Calu3 (cell line): Measurements from ENCODE around the gene KIF6. TPM values are rescaled to one million over a fixed set of nuclear protein-coding genes. Genes with fewer than 3 reads are reported as not detected.

Experiments
- BruUV-seq: library from RNA; stranded (reverse); fragments of 400-500 nt; replicated peaks from 2 replicates; lab custom pipeline; 2021; lab: Mats Ljungman, UMichigan
- CTCF ChIA-PET: fragments of 300-600 bp; sonication (Branson Sonifier 250); formaldehyde crosslinking; loops from one replicate; lab custom pipeline; 2022; ENCODE audit warnings: antibody characterized with exemption; lab: Charles Lee
- DNase-seq: peaks from one replicate; pipeline ENCODE4 v3.0.0; 2022
- H3K27ac Mint-ChIP-seq: one replicate; pipeline ENCODE4 v1.8.0; 2022; ENCODE audit warnings: mixed read lengths; ENCODE audit not compliant: unreplicated experiment
- H3K27me3 Mint-ChIP-seq: one replicate; pipeline ENCODE4 v1.8.0; 2022; ENCODE audit warnings: mixed read lengths; ENCODE audit not compliant: unreplicated experiment
- H3K36me3 Mint-ChIP-seq: one replicate; pipeline ENCODE4 v1.8.0; 2022; ENCODE audit warnings: mild to moderate bottlenecking, moderate library complexity, mixed read lengths; ENCODE audit not compliant: insufficient read depth, unreplicated experiment
- H3K4me1 Mint-ChIP-seq: one replicate; pipeline ENCODE4 v1.8.0; 2022; ENCODE audit warnings: mild to moderate bottlenecking, low read depth, mixed read lengths; ENCODE audit not compliant: unreplicated experiment
- H3K4me3 Mint-ChIP-seq: one replicate; pipeline ENCODE4 v1.8.0; 2022; ENCODE audit warnings: mild to moderate bottlenecking, low read depth, moderate library complexity, mixed read lengths; ENCODE audit not compliant: unreplicated experiment
- H3K9me3 Mint-ChIP-seq: one replicate; pipeline ENCODE4 v1.8.0; 2022; ENCODE audit warnings: low read depth, mixed read lengths; ENCODE audit not compliant: unreplicated experiment
- intact Hi-C: fragments of 100-400 bp; cut with micrococcal nuclease; formaldehyde crosslinking; loops from one replicate; pipeline ENCODE4 v1.10.0; 2022; ENCODE audit not compliant: unreplicated experiment
- total RNA-seq: library from RNA; stranded (reverse); gene quantifications from 2 replicates; pipeline ENCODE4 v1.2.3, GENCODE V29; 2022
- TF ChIP-seq, protein P1 (sequence below): fragments of 200-600 bp; IDR thresholded peaks from one replicate; pipeline ENCODE4 v1.8.0; 2022; ENCODE audit warnings: antibody characterized with exemption; ENCODE audit not compliant: unreplicated experiment

Gene KIF6
- total RNA-seq, 1 experiment from 2014 or later: 0.45 TPM

GRCh38 chr6:39320363-39320984 lies 404.7 kb downstream of the KIF6 start:
- no peaks in the 10 kb centered on the region for H3K4me1 Mint-ChIP-seq
- no peaks in the 10 kb centered on the region for H3K27me3 Mint-ChIP-seq
- H3K36me3 Mint-ChIP-seq: no peaks in the 10 kb centered on the region
- CTCF ChIA-PET: interaction anchor here (0.5 kb wide), 1 partner anchor 30 kb away, joined by 4 read pairs; no protein-coding TSS in a partner anchor
- H3K4me3 Mint-ChIP-seq: no peak overlapping the region
- BruUV-seq: no TSS peak
- no peak overlapping the region for H3K27ac Mint-ChIP-seq
- no peaks in the 10 kb centered on the region for H3K9me3 Mint-ChIP-seq
- intact Hi-C loops: no loop called here
- TF ChIP-seq, protein P1, sequence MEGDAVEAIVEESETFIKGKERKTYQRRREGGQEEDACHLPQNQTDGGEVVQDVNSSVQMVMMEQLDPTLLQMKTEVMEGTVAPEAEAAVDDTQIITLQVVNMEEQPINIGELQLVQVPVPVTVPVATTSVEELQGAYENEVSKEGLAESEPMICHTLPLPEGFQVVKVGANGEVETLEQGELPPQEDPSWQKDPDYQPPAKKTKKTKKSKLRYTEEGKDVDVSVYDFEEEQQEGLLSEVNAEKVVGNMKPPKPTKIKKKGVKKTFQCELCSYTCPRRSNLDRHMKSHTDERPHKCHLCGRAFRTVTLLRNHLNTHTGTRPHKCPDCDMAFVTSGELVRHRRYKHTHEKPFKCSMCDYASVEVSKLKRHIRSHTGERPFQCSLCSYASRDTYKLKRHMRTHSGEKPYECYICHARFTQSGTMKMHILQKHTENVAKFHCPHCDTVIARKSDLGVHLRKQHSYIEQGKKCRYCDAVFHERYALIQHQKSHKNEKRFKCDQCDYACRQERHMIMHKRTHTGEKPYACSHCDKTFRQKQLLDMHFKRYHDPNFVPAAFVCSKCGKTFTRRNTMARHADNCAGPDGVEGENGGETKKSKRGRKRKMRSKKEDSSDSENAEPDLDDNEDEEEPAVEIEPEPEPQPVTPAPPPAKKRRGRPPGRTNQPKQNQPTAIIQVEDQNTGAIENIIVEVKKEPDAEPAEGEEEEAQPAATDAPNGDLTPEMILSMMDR: no peak
- no peak for DNase-seq

DNA sequence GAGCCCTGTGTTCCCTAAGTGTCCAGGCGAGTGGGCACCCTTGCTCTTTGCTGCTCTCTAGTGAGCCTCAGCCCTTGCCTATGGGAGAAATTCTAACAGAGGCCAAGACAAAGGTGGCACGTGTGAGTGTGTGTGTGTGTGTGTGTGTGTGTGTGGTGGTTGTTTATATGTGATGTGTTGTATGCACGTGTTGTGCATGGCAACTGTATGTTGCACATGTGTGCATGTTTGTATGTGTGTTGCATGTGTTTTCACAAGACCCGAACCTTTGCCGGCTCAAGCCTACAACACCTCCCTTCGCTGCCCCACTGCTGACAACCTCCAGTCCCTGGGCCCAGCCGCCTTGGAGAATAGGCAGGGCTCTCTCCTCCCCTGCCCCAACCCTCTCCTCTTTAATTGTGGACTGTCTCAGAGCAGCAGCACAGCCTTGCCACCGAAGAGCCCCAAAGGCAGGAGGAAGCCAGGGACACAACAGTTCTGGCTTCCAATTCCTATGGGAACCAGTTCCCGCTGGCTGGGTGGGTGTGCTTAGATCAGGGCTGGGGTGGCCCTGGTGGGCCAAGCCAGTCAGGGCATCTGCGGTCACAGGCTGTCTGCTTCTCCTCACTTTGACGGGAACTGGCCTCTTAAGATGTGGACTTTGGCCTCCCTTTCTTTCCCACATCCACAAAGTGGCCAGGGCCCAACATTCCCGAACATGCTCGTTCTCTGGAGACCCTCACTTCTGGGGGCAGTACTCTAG lies 405.4 kb downstream of the KIF6 start:
- no peaks in the 10 kb centered on the region for H3K4me1 Mint-ChIP-seq
- H3K4me3 Mint-ChIP-seq: no peak overlapping the region
- TF ChIP-seq, protein P1: no peak
- H3K9me3 Mint-ChIP-seq: no peaks in the 10 kb centered on the region
- no TSS peak for BruUV-seq
- H3K27me3 Mint-ChIP-seq: no peaks in the 10 kb centered on the region
- intact Hi-C loops: no loop called here
- no peak overlapping the region for H3K27ac Mint-ChIP-seq
- no peak for DNase-seq
- no peaks in the 10 kb centered on the region for H3K36me3 Mint-ChIP-seq
- CTCF ChIA-PET: no interaction called here

DNA sequence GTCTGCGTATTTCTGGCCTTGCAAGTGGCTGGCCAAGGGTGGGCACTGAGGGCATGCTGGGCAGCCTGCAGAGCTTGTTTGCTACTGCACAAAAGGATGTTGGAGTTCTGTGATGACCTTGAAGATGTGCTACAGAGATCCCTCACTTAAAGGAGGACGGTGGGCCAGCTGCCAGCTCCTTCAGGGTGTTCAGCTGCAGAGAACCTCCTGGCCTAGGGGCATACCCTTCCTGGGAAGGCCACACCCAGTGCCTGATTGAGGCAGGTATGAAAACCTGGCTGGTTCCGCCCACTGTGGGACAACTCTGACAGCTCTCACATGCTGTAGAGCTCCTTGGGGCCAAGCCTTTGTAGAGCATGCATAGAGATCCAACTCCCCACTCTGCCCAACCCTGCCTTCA lies 408.0 kb downstream of the KIF6 start:
- TF ChIP-seq, protein P1: no peak
- H3K9me3 Mint-ChIP-seq: no peaks in the 10 kb centered on the region
- BruUV-seq: no TSS peak
- H3K4me1 Mint-ChIP-seq: no peaks in the 10 kb centered on the region
- CTCF ChIA-PET: no interaction called here
- no peak overlapping the region for H3K27ac Mint-ChIP-seq
- intact Hi-C loops: no loop called here
- DNase-seq: no peak
- H3K27me3 Mint-ChIP-seq: peaks cover 4% of the 10 kb centered on the region
- H3K36me3 Mint-ChIP-seq: peaks cover 7% of the 10 kb centered on the region
- no peak overlapping the region for H3K4me3 Mint-ChIP-seq

DNA sequence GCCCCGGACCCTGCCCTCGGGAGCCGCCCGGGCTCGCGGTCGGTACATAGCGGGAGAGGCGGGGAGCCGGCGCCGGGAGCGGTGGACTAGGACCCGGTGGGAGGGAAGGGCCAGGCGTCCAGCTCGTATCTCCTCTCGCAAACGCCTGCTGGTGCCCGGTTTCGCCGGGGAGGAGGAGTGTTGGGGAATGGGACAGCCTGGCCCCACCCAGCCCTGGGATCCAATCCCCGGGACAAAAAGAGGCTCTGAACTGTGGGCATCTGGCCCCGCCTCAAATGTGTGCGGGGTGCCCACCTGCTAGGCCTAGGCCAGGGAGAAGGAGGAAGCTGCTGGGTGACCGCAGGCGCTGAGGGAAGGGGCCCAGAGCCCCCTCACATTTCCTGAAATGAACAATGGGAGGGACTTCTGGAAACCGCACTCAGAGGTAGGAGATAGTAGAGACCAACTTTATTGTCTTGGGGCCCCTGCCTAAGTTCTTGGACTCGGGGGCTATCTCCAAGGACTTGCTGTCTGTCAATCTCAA lies 410.9 kb downstream of the KIF6 start, which contains the start of gene KCNK17:
Gene KCNK17, minus strand, starts transcription at position 147 of the 523 bp plus-strand sequence. Its CDS starts 99 bp downstream, at position 48.
- TF ChIP-seq, protein P1: no peak
- no peaks in the 10 kb centered on the region for H3K9me3 Mint-ChIP-seq
- no peaks in the 10 kb centered on the region for H3K4me1 Mint-ChIP-seq
- H3K27ac Mint-ChIP-seq: no peak within 1 kb of the TSS
- intact Hi-C loops: no loop called here
- no TSS peak for BruUV-seq
- CTCF ChIA-PET: no interaction called here
- H3K27me3 Mint-ChIP-seq: peaks cover 32% of the 10 kb centered on the region
- peaks cover 7% of the 10 kb centered on the region for H3K36me3 Mint-ChIP-seq
- H3K4me3 Mint-ChIP-seq: peak within 1 kb of the TSS; percentile 71
- no peak for DNase-seq
